Osteoblast (primary cell): ENCODE data around the gene SOX11. TPM values are rescaled to one million over a fixed set of nuclear protein-coding genes. Genes with fewer than 3 reads are reported as not detected.

Source experiments
- DNase-seq: peaks from one replicate; pipeline ENCODE4 v3.0.0; 2011; ENCODE audit warnings: low spot score, mixed read lengths; ENCODE audit not compliant: insufficient read length; ENCODE audit errors: missing footprints
- H2AFZ ChIP-seq: 2 replicates; pipeline ENCODE4 v1.6.0; 2011; ENCODE audit warnings: mild to moderate bottlenecking, low read length
- H3K27ac ChIP-seq: 2 replicates; pipeline ENCODE4 v1.5.1; 2011; ENCODE audit warnings: mild to moderate bottlenecking, low read depth, low read length, moderate library complexity
- H3K27me3 ChIP-seq: 2 replicates; pipeline ENCODE4 v1.6.0; 2012; ENCODE audit warnings: mild to moderate bottlenecking, control low read depth, inconsistent platforms, low read length, moderate library complexity; ENCODE audit not compliant: insufficient read depth
- H3K36me3 ChIP-seq: 2 replicates; pipeline ENCODE4 v1.5.1; 2011; ENCODE audit warnings: mild to moderate bottlenecking, low read length, control low read depth, moderate library complexity; ENCODE audit not compliant: insufficient read depth
- H3K4me1 ChIP-seq: 2 replicates; pipeline ENCODE4 v1.5.1; 2011; ENCODE audit warnings: mild to moderate bottlenecking, low read length, control low read depth, moderate library complexity; ENCODE audit not compliant: insufficient read depth
- H3K4me2 ChIP-seq: 2 replicates; pipeline ENCODE4 v1.6.0; 2011; ENCODE audit warnings: mild to moderate bottlenecking, low read length; ENCODE audit not compliant: insufficient read depth
- H3K4me3 ChIP-seq: fragments of 200-600 bp; sonication (generic); 3 replicates; pipeline ENCODE4 v1.5.1; 2012; ENCODE audit warnings: mild to moderate bottlenecking, low read length, inconsistent platforms; ENCODE audit not compliant: insufficient read depth
- H3K79me2 ChIP-seq: 2 replicates; pipeline ENCODE4 v1.6.0; 2012; ENCODE audit warnings: mild to moderate bottlenecking, low read length, control low read depth, inconsistent platforms; ENCODE audit not compliant: insufficient read depth
- H3K9me3 ChIP-seq: 2 replicates; pipeline ENCODE4 v1.5.1; 2011; ENCODE audit warnings: low read depth, low read length, control low read depth
- H4K20me1 ChIP-seq: 2 replicates; pipeline ENCODE4 v1.6.0; 2012; ENCODE audit warnings: mild to moderate bottlenecking, low read length, control low read depth; ENCODE audit not compliant: insufficient read depth
- CTCF ChIP-seq: IDR thresholded peaks from 2 replicates; pipeline ENCODE4 v1.5.1; 2011; ENCODE audit warnings: mild to moderate bottlenecking, low read depth, low read length, moderate library complexity; ENCODE audit errors: extremely low read depth
- total RNA-seq: library from RNA; depleted of rRNA; stranded (reverse); fragments of >200 nt; gene quantifications from 2 replicates; pipeline ENCODE4 v1.2.3, GENCODE V29; 2012

SOX11 gene
- total RNA-seq, 1 donor, result 0.72 TPM

GRCh38 chr2:5740817-5741216 is 48.6 kb downstream of the SOX11 start:
- H3K4me2 ChIP-seq, result no peak overlapping the region
- H3K4me3 ChIP-seq, result no peak overlapping the region
- no peak overlapping the region for H2AFZ ChIP-seq
- TF ChIP-seq CTCF, result no peak
- H3K27ac ChIP-seq, result no peak overlapping the region
- DNase-seq, result no peak
- H3K4me1 ChIP-seq, result no peaks in the 10 kb centered on the region
- H3K79me2 ChIP-seq, result no peaks in the 10 kb centered on the region
- H4K20me1 ChIP-seq, result no peaks in the 10 kb centered on the region
- H3K9me3 ChIP-seq, result no peaks in the 10 kb centered on the region
- H3K36me3 ChIP-seq, result no peaks in the 10 kb centered on the region
- H3K27me3 ChIP-seq, result no peaks in the 10 kb centered on the region

- Histone ChIP-seq H3K4me2 (no peak overlapping the region), H3K4me1 (no peaks in the 10 kb centered on the region), H4K20me1 (no peaks in the 10 kb centered on the region), H3K36me3 (no peaks in the 10 kb centered on the region), H3K79me2 (no peaks in the 10 kb centered on the region), H2AFZ (no peak overlapping the region), H3K27me3 (no peaks in the 10 kb centered on the region), H3K4me3 (no peak overlapping the region), H3K27ac (no peak overlapping the region), H3K9me3 (no peaks in the 10 kb centered on the region)
- no peak for TF ChIP-seq CTCF
- DNase-seq, result no peak
Measured at GRCh38 chr2:5741242-5741641, 49.1 kb downstream of the SOX11 start.

- no peaks in the 10 kb centered on the region for H3K36me3 ChIP-seq
- no peaks in the 10 kb centered on the region for H3K4me1 ChIP-seq
- H3K27me3 ChIP-seq, result no peaks in the 10 kb centered on the region
- H3K4me2 ChIP-seq, result no peak overlapping the region
- DNase-seq, result no peak
- H3K4me3 ChIP-seq, result no peak overlapping the region
- no peaks in the 10 kb centered on the region for H4K20me1 ChIP-seq
- no peaks in the 10 kb centered on the region for H3K79me2 ChIP-seq
- no peaks in the 10 kb centered on the region for H3K9me3 ChIP-seq
- H2AFZ ChIP-seq, result no peak overlapping the region
- H3K27ac ChIP-seq, result no peak overlapping the region
- TF ChIP-seq CTCF, result no peak
Measured at GRCh38 chr2:5742126-5742525, 49.9 kb downstream of the SOX11 start.

GRCh38 chr2:5748391-5748790 is 56.2 kb downstream of the SOX11 start:
- Histone ChIP-seq H4K20me1 (no peaks in the 10 kb centered on the region), H3K9me3 (peaks cover 2% of the 10 kb centered on the region), H3K4me1 (no peaks in the 10 kb centered on the region), H2AFZ (no peak overlapping the region), H3K4me2 (no peak overlapping the region), H3K27ac (no peak overlapping the region), H3K4me3 (no peak overlapping the region), H3K36me3 (no peaks in the 10 kb centered on the region), H3K79me2 (no peaks in the 10 kb centered on the region), H3K27me3 (no peaks in the 10 kb centered on the region)
- no peak for TF ChIP-seq CTCF
- DNase-seq, result no peak
